ENCODE results near the gene ZDHHC24. TPM values are rescaled to one million over a fixed set of nuclear protein-coding genes. Genes with fewer than 3 reads are reported as not detected.
"Not testable (repeated sequence)": the region's sequence is repeated elsewhere in the genome, so short reads cannot be mapped to it uniquely, and the experiment has no call there.

Gene ZDHHC24
- total RNA-seq, 2 donors from 2014 or later, result 24.9 to 37.8 TPM

DNA sequence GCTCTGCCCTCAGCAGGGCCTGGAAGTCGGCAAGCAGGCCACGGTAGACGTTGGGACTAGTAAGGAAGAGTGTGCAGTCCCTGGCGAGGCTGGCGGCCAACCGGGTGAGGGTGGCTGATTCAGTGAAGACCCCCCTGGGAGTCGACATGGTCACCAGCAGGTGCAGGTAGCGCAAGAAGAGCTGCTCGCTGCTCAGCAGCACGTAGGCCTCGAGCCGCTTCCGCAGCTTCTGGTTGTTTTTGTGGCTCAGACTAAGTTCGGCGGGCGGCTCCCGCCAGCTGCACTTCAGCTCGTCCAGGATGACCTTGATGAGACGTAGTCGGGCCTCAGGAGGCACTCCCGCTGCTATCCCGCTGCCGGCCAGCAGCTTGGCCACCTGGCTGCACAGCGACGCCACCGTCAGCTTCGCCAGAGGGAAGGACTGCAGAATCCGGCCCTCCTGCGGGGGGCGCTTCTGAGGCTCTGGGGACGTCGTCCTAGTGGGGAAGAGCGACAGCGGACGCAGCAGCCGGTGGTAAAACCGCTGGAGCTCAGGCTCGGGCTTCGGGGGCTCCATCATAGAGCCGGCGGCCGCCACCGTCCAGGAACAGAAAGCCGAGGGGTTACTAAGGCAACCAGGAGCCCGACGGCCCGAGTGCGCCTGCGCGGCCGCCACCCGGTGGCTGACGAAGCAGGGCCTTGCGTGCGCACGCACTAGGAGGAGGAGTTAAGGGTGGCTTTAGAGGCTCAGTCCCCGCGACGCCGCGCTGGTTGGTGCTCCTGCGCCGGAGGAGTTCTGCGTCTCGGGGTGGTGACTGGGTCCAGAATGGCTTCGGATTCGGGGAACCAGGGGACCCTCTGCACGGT is 46.8 kb upstream of the ZDHHC24 start, which contains the start of the genes CCDC87 and CCS:
Gene CCDC87 (minus strand): TSS at position 607 of the 846 bp plus-strand sequence. CDS start 48 bp downstream, at position 559.
Gene CCS (plus strand): TSS at position 729 of the 846 bp plus-strand sequence. CDS start 77 bp downstream, at position 806.
- DNase-seq (ENCODE audit: low spot score), result peak; percentile 97
- intact Hi-C loops (cut with DNase I), result loop anchor here (5.0 kb wide), 1 partner anchor 85 kb away; the partner anchor contains the start of gene RBM4B
- no peaks in the 10 kb centered on the region for H3K9me3 ChIP-seq
- peak within 1 kb of the TSS; percentile 60 to 66 for H3K4me3 ChIP-seq
- TF ChIP-seq POLR2A (IDR thresholded peaks at IDR 0.05), result peak; percentile 93
- peak; percentile 99 for TF ChIP-seq POLR2AphosphoS5 (IDR thresholded peaks at IDR 0.05)
- TF ChIP-seq, protein P1, sequence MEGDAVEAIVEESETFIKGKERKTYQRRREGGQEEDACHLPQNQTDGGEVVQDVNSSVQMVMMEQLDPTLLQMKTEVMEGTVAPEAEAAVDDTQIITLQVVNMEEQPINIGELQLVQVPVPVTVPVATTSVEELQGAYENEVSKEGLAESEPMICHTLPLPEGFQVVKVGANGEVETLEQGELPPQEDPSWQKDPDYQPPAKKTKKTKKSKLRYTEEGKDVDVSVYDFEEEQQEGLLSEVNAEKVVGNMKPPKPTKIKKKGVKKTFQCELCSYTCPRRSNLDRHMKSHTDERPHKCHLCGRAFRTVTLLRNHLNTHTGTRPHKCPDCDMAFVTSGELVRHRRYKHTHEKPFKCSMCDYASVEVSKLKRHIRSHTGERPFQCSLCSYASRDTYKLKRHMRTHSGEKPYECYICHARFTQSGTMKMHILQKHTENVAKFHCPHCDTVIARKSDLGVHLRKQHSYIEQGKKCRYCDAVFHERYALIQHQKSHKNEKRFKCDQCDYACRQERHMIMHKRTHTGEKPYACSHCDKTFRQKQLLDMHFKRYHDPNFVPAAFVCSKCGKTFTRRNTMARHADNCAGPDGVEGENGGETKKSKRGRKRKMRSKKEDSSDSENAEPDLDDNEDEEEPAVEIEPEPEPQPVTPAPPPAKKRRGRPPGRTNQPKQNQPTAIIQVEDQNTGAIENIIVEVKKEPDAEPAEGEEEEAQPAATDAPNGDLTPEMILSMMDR (IDR thresholded peaks at IDR 0.05), result peak; percentile 57 to 88 (median 72)
- H3K4me1 ChIP-seq (replicated peaks), result peaks cover 8% of the 10 kb centered on the region
- H3K36me3 ChIP-seq, result no peaks in the 10 kb centered on the region
- no peaks in the 10 kb centered on the region for H3K27me3 ChIP-seq (replicated peaks; ENCODE audit: insufficient read depth)
- WGBS, result 18% methylated on average over 56 of the region's 68 CpGs
- peak within 1 kb of the TSS; percentile 80 to 83 for H3K27ac ChIP-seq

DNA sequence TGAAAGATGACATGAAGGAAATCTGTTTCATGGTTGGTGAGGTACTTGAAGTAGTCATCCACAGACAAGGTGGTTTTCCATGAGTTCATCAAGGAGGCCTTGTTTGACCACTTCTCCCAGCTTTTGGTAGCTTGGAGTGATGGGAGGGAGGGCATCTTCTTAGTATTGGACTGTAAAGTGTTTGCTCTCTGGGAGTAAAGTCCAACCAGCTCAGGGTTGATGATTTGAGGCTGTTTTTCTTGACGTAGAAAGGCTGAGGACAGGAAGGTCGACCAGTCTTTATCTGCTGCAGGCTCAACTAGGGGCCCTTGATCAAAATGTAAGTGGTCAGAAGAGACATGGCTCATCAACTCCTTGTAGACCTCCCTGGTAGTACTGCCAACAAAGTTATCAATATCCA is 45.3 kb upstream of the ZDHHC24 start:
- no peaks in the 10 kb centered on the region for H3K27me3 ChIP-seq (replicated peaks; ENCODE audit: insufficient read depth)
- H3K36me3 ChIP-seq, result no peaks in the 10 kb centered on the region
- H3K4me3 ChIP-seq, result no peak overlapping the region
- H3K27ac ChIP-seq, result no peak overlapping the region
- peaks cover 8% of the 10 kb centered on the region for H3K4me1 ChIP-seq (replicated peaks)
- intact Hi-C loops (cut with DNase I), result loop anchor here (5.0 kb wide), 1 partner anchor 86 kb away; the partner anchor contains the start of gene RBM4B
- H3K9me3 ChIP-seq, result no peaks in the 10 kb centered on the region
- DNase-seq (ENCODE audit: low spot score), result no peak
- WGBS, result 92% methylated on average over 2 of the region's 2 CpGs
- no peak for TF ChIP-seq POLR2A (IDR thresholded peaks at IDR 0.05)

DNA sequence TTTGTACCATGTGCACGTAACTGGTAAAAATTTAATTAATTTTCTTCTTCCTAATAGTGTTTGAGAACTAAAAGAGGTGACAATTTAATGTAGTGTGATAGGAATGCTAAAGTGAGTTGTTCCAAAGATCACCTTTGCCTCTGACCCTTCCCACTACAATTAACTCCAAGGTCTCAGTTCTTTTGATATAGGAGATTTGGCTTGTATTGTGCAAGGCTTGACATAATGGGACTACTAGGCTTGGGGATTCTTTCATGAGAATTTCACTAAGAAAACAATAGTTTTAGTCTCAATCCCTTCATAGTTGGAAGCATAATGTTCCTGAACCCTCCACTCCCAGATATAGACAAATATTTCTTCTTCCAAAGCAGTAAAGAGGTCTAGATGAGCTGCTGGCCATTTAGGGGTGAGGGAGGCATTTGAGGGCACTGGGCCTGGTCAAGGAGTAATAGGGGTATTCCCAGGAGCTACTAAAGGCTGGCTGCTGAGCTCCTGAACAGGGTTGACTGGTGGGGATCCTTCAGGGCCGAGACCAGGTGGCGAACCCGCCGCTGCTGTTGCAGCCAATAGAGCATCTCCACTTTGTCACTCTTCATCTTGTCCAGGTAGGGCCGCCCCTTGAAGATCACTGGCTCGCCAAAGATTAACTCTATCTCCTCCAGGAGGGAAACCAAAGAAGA is 44.3 kb upstream of the ZDHHC24 start:
- DNase-seq (ENCODE audit: low spot score), result no peak
- H3K9me3 ChIP-seq, result no peaks in the 10 kb centered on the region
- H3K27ac ChIP-seq, result no peak overlapping the region
- intact Hi-C loops (cut with DNase I), result loop anchor here (5.0 kb wide), 1 partner anchor 87 kb away; the partner anchor contains the start of gene RBM4B
- TF ChIP-seq POLR2A (IDR thresholded peaks at IDR 0.05) (no peak), POLR2AphosphoS5 (IDR thresholded peaks at IDR 0.05) (no peak)
- TF ChIP-seq, protein P1 (IDR thresholded peaks at IDR 0.05), result no peak
- H3K27me3 ChIP-seq (replicated peaks; ENCODE audit: insufficient read depth), result no peaks in the 10 kb centered on the region
- H3K36me3 ChIP-seq, result no peaks in the 10 kb centered on the region
- peaks cover 7% of the 10 kb centered on the region for H3K4me1 ChIP-seq (replicated peaks)
- WGBS, result 96% methylated on average over 7 of the region's 7 CpGs
- H3K4me3 ChIP-seq, result no peak overlapping the region

DNA sequence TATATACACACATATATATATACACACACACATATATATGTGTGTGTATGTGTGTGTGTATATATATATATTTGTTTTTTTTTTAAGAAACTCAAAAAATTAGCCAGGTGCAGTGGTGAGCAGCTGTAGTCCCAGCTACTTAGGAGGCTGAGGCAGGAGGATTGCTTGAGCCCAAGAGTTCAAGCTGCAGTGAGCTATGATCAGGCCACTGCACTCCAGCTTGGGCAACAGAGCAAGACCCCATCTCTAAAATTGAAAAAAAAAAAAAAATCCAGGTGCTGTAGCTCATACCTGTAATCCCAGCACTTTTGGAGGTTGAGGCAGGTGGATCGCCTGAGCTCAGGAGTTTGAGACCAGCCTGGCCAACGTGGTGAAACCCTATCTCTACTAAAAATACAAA is 43.5 kb upstream of the ZDHHC24 start:
- H3K9me3 ChIP-seq; H3K27ac ChIP-seq; H3K4me3 ChIP-seq; H3K36me3 ChIP-seq; intact Hi-C loops (cut with DNase I); DNase-seq (ENCODE audit: low spot score); H3K27me3 ChIP-seq (replicated peaks; ENCODE audit: insufficient read depth); H3K4me1 ChIP-seq (replicated peaks): not testable (repeated sequence)
- 70% methylated on average over 2 of the region's 2 CpGs for WGBS

DNA sequence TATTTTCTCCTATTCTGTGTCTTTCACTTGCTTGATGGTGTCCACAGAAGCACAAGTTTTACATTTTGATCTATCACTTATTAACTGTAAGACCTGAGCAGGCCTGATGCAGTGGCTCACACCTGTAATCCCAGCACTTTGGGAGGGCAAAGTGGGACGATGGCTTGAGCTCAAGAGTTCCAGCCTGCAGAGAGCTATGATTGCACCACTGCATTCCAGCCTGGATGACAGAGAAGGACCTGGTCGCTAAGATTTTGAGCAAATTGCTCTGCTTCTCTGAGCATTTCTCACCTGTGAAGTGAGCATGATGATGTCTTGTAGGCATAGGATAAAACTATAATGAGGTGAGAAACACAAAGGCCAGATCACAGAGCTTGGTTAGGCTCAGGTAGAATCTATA is 40.3 kb upstream of the ZDHHC24 start:
- TF ChIP-seq, protein P1 (IDR thresholded peaks at IDR 0.05), result no peak
- TF ChIP-seq POLR2A (IDR thresholded peaks at IDR 0.05) (no peak), POLR2AphosphoS5 (IDR thresholded peaks at IDR 0.05) (no peak)
- no peak overlapping the region for H3K4me3 ChIP-seq
- H3K4me1 ChIP-seq (replicated peaks), result no peaks in the 10 kb centered on the region
- WGBS, result 67% methylated on average over 2 of the region's 2 CpGs
- intact Hi-C loops (cut with DNase I), result no loop called here
- no peak for DNase-seq (ENCODE audit: low spot score)
- no peaks in the 10 kb centered on the region for H3K27me3 ChIP-seq (replicated peaks; ENCODE audit: insufficient read depth)
- no peak overlapping the region for H3K27ac ChIP-seq
- H3K9me3 ChIP-seq, result no peaks in the 10 kb centered on the region
- H3K36me3 ChIP-seq, result no peaks in the 10 kb centered on the region

DNA sequence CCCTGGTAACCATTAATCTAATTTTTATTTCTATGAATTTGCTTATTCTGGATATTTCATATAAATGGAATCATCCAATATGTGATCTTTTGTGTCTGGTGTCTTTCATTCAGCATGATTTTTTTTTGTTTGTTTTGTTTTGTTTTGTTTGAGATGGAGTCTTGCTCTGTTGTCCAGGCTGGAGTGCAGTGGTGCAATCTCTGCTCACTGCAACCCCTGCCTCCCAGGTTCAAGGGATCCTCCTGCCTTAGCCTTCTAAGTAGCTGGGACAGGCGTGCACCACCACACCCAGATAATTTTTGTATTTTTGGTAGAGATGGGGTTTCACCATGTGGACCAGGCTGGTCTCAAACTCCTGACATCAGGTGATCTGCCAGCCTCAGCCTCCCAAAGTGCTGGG is 39.6 kb upstream of the ZDHHC24 start:
- intact Hi-C loops (cut with DNase I); H3K27ac ChIP-seq; DNase-seq (ENCODE audit: low spot score); H3K4me1 ChIP-seq (replicated peaks); H3K36me3 ChIP-seq; H3K4me3 ChIP-seq; H3K9me3 ChIP-seq; H3K27me3 ChIP-seq (replicated peaks; ENCODE audit: insufficient read depth): not testable (repeated sequence)
- 92% methylated on average over 1 of the region's 1 CpG for WGBS

DNA sequence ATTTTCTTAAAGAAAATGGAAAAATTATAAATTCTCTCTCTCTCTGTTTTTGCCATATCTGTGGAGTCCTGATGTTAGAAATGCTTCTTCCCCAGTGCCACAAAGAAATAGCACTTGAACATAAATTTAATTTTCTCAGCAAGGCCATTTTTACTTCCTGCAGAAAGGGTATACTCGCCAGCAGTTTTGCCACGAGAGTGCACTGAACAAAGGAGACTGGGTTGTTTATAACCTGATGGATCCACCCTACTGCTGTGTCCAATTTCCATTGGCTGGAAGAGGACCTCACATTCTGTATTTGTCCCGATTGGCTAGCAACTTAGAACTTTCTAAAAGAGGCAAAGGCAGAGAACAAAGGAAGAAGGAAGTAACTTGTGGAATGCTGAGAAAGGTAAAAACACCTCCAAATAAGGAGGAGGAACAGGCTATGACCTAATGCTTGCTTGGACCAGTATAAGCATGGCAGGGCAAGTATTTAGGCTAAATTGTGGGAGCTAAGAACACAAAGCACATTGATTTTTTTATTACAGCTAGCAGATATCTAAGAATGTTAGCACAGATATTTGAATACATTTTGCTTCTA is 36.8 kb upstream of the ZDHHC24 start:
- 89% methylated on average over 3 of the region's 3 CpGs for WGBS
- intact Hi-C loops (cut with DNase I), result not testable (repeated sequence)

More for the DNA sequence above, 36.8 kb upstream of the ZDHHC24 start:
- not testable (repeated sequence) for H3K4me1 ChIP-seq (replicated peaks); H3K27me3 ChIP-seq (replicated peaks; ENCODE audit: insufficient read depth); H3K36me3 ChIP-seq; H3K4me3 ChIP-seq; H3K27ac ChIP-seq; DNase-seq (ENCODE audit: low spot score); H3K9me3 ChIP-seq

All from prostate gland (tissue), 2 donors.